Activated naive CD4-positive, alpha-beta T cell treated with anti-CD3 and anti-CD28 coated beads, Interleukin-2, amount 50 U/mL, for 24 hours (primary cell): Measurements from ENCODE around the gene IQCF6.
"Not testable (repeated sequence)": the region's sequence is repeated elsewhere in the genome, so short reads cannot be mapped to it uniquely, and the experiment has no call there.

Experiments used
- H3K27ac Mint-ChIP-seq: one replicate; pipeline ENCODE4 v1.8.0; 2021; ENCODE audit warnings: mild to moderate bottlenecking, mixed read lengths
- H3K27me3 Mint-ChIP-seq: one replicate; pipeline ENCODE4 v1.8.0; 2021; ENCODE audit warnings: mixed read lengths
- H3K36me3 Mint-ChIP-seq: one replicate; pipeline ENCODE4 v1.8.0; 2021; ENCODE audit warnings: mixed read lengths
- H3K4me1 Mint-ChIP-seq: one replicate; pipeline ENCODE4 v1.8.0; 2021; ENCODE audit warnings: mixed read lengths
- H3K4me3 Mint-ChIP-seq: one replicate; pipeline ENCODE4 v1.8.0; 2021; ENCODE audit warnings: mild to moderate bottlenecking, mixed read lengths
- H3K9me3 Mint-ChIP-seq: one replicate; pipeline ENCODE4 v1.8.0; 2021; ENCODE audit warnings: mixed read lengths

The IQCF6 gene

GRCh38 chr3:51792206-51792605 lies 13.2 kb upstream of the IQCF6 start:
- H3K27me3 Mint-ChIP-seq: peaks cover 5% of the 10 kb centered on the region
- no peaks in the 10 kb centered on the region for H3K36me3 Mint-ChIP-seq
- H3K27ac Mint-ChIP-seq: no peak overlapping the region
- H3K9me3 Mint-ChIP-seq: no peaks in the 10 kb centered on the region
- no peaks in the 10 kb centered on the region for H3K4me1 Mint-ChIP-seq
- no peak overlapping the region for H3K4me3 Mint-ChIP-seq

- no peaks in the 10 kb centered on the region for H3K36me3 Mint-ChIP-seq
- no peaks in the 10 kb centered on the region for H3K9me3 Mint-ChIP-seq
- H3K4me1 Mint-ChIP-seq: no peaks in the 10 kb centered on the region
- H3K27me3 Mint-ChIP-seq: no peaks in the 10 kb centered on the region
- H3K27ac Mint-ChIP-seq: no peak overlapping the region
- no peak overlapping the region for H3K4me3 Mint-ChIP-seq
Measured at GRCh38 chr3:51789437-51789836, 10.4 kb upstream of the IQCF6 start.

GRCh38 chr3:51787576-51787975 lies 8.5 kb upstream of the IQCF6 start:
- H3K27ac Mint-ChIP-seq, H3K4me3 Mint-ChIP-seq, H3K4me1 Mint-ChIP-seq, H3K36me3 Mint-ChIP-seq, H3K9me3 Mint-ChIP-seq, H3K27me3 Mint-ChIP-seq: not testable (repeated sequence)

- H3K36me3 Mint-ChIP-seq: no peaks in the 10 kb centered on the region
Measured at GRCh38 chr3:51786267-51786666, 7.2 kb upstream of the IQCF6 start.

GRCh38 chr3:51778554-51778953 lies 483 bp downstream of the IQCF6 start:
- Mint-ChIP-seq H3K36me3 (no peaks in the 10 kb centered on the region), H3K4me3 (no peak overlapping the region), H3K9me3 (no peaks in the 10 kb centered on the region)

More at GRCh38 chr3:51786267-51786666, 7.2 kb upstream of the IQCF6 start:
- H3K27ac Mint-ChIP-seq: no peak overlapping the region
- no peaks in the 10 kb centered on the region for H3K27me3 Mint-ChIP-seq
- H3K9me3 Mint-ChIP-seq: no peaks in the 10 kb centered on the region
- no peaks in the 10 kb centered on the region for H3K4me1 Mint-ChIP-seq
- H3K4me3 Mint-ChIP-seq: no peak overlapping the region

GRCh38 chr3:51777985-51778384 lies 1.1 kb downstream of the IQCF6 start:
- H3K27ac Mint-ChIP-seq: no peak overlapping the region
- H3K9me3 Mint-ChIP-seq: no peaks in the 10 kb centered on the region
- H3K27me3 Mint-ChIP-seq: no peaks in the 10 kb centered on the region
- no peaks in the 10 kb centered on the region for H3K36me3 Mint-ChIP-seq
- H3K4me1 Mint-ChIP-seq: no peaks in the 10 kb centered on the region
- H3K4me3 Mint-ChIP-seq: no peak overlapping the region

More at GRCh38 chr3:51778554-51778953, 483 bp downstream of the IQCF6 start:
- no peak overlapping the region for H3K27ac Mint-ChIP-seq
- no peaks in the 10 kb centered on the region for H3K27me3 Mint-ChIP-seq
- H3K4me1 Mint-ChIP-seq: no peaks in the 10 kb centered on the region

- Mint-ChIP-seq H3K27ac (no peak overlapping the region), H3K4me3 (no peak overlapping the region), H3K9me3 (no peaks in the 10 kb centered on the region), H3K4me1 (no peaks in the 10 kb centered on the region), H3K27me3 (no peaks in the 10 kb centered on the region), H3K36me3 (no peaks in the 10 kb centered on the region)
Measured at GRCh38 chr3:51773529-51774056, 5.4 kb downstream of the IQCF6 start.

GRCh38 chr3:51759203-51759602 lies 19.8 kb downstream of the IQCF6 start:
- Mint-ChIP-seq H3K27me3 (peaks cover 3% of the 10 kb centered on the region), H3K4me3 (no peak overlapping the region), H3K9me3 (peaks cover 20% of the 10 kb centered on the region), H3K36me3 (peaks cover 15% of the 10 kb centered on the region), H3K27ac (no peak overlapping the region), H3K4me1 (no peaks in the 10 kb centered on the region)

- peaks cover 10% of the 10 kb centered on the region for H3K4me1 Mint-ChIP-seq
- H3K4me3 Mint-ChIP-seq, H3K27ac Mint-ChIP-seq, H3K27me3 Mint-ChIP-seq, H3K36me3 Mint-ChIP-seq, H3K9me3 Mint-ChIP-seq: not testable (repeated sequence)
Measured at GRCh38 chr3:51753763-51754750, 25.0 kb downstream of the IQCF6 start.

GRCh38 chr3:51751287-51751686 lies 27.8 kb downstream of the IQCF6 start:
- peaks cover 10% of the 10 kb centered on the region for H3K4me1 Mint-ChIP-seq
- H3K27ac Mint-ChIP-seq: no peak overlapping the region
- peaks cover 2% of the 10 kb centered on the region for H3K36me3 Mint-ChIP-seq
- no peak overlapping the region for H3K4me3 Mint-ChIP-seq
- peaks cover 4% of the 10 kb centered on the region for H3K9me3 Mint-ChIP-seq
- H3K27me3 Mint-ChIP-seq: no peaks in the 10 kb centered on the region

GRCh38 chr3:51750878-51751277 lies 28.2 kb downstream of the IQCF6 start:
- peaks cover 10% of the 10 kb centered on the region for H3K4me1 Mint-ChIP-seq
- H3K27ac Mint-ChIP-seq: no peak overlapping the region

GRCh38 chr3:51748327-51748726 lies 30.7 kb downstream of the IQCF6 start:
- peaks cover 10% of the 10 kb centered on the region for H3K4me1 Mint-ChIP-seq
- no peak overlapping the region for H3K4me3 Mint-ChIP-seq
- H3K27ac Mint-ChIP-seq: no peak overlapping the region
- no peaks in the 10 kb centered on the region for H3K36me3 Mint-ChIP-seq
- no peaks in the 10 kb centered on the region for H3K27me3 Mint-ChIP-seq
- no peaks in the 10 kb centered on the region for H3K9me3 Mint-ChIP-seq

More at GRCh38 chr3:51750878-51751277, 28.2 kb downstream of the IQCF6 start:
- Mint-ChIP-seq H3K27me3 (no peaks in the 10 kb centered on the region), H3K9me3 (no peaks in the 10 kb centered on the region), H3K36me3 (no peaks in the 10 kb centered on the region), H3K4me3 (no peak overlapping the region)

GRCh38 chr3:51747840-51748239 lies 31.2 kb downstream of the IQCF6 start:
- Mint-ChIP-seq H3K27me3 (no peaks in the 10 kb centered on the region), H3K27ac (no peak overlapping the region), H3K36me3 (no peaks in the 10 kb centered on the region), H3K4me3 (no peak overlapping the region), H3K4me1 (peaks cover 10% of the 10 kb centered on the region), H3K9me3 (no peaks in the 10 kb centered on the region)

GRCh38 chr3:51742978-51743377 lies 36.1 kb downstream of the IQCF6 start:
- not testable (repeated sequence) for H3K27ac Mint-ChIP-seq

GRCh38 chr3:51742320-51742719 lies 36.7 kb downstream of the IQCF6 start:
- not testable (repeated sequence) for H3K27ac Mint-ChIP-seq, H3K27me3 Mint-ChIP-seq, H3K4me3 Mint-ChIP-seq, H3K9me3 Mint-ChIP-seq, H3K36me3 Mint-ChIP-seq, H3K4me1 Mint-ChIP-seq

More at GRCh38 chr3:51742978-51743377, 36.1 kb downstream of the IQCF6 start:
- H3K4me3 Mint-ChIP-seq, H3K9me3 Mint-ChIP-seq, H3K27me3 Mint-ChIP-seq, H3K36me3 Mint-ChIP-seq, H3K4me1 Mint-ChIP-seq: not testable (repeated sequence)

GRCh38 chr3:51739110-51739509 lies 39.9 kb downstream of the IQCF6 start:
- Mint-ChIP-seq H3K27me3 (peaks cover 7% of the 10 kb centered on the region), H3K9me3 (no peaks in the 10 kb centered on the region), H3K36me3 (no peaks in the 10 kb centered on the region), H3K27ac (no peak overlapping the region), H3K4me3 (no peak overlapping the region), H3K4me1 (peaks cover 12% of the 10 kb centered on the region)
